OCI-LY3 (cell line): ENCODE results near the gene CARS1.

Source experiments
- EZH2phosphoT487 ChIP-seq: fragments of 200-600 bp; shearing (Covaris generic); IDR thresholded peaks from 2 replicates; pipeline ENCODE4 v1.6.1; 2018; ENCODE audit warnings: antibody characterized with exemption, mixed run types, low read depth
- TF ChIP-seq, protein P1 (sequence below): fragments of 200-600, 300-600 bp; sonication (generic); IDR thresholded peaks from 2 replicates; pipeline ENCODE4 v1.5.1; 2014; ENCODE audit warnings: antibody characterized with exemption, low read length, low read depth

DNA sequence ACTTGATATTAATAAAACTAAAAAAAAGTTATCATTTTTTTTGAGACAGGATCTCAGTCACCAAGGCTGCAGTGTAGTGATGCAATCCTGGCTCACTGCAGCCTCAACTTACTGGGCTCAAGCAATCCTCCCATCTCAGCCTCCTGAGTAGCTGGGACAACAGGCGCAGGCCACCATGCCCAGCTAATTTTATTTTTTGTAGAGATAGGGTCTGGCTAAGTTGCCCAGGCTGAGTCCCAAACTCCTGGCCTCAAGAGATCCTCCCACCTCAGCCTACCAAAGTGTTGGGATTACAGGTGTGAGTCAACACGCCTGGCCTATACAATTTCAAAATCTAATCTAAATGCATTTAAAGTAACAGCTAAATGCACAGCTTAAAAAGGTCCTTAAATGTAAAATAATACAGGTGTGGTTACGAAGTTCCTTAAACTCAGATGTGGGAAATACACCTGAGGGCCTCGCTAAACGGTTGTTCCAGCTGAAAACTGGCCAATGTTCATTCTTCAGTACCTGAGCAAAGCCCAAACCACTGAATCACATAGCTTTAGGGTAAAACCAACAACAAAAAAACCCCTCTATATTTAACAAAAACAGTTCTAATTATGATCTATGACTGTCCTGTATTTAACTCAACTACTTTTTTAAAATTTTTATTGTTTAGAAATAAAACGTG lies 76.9 kb downstream of the CARS1 start:
- TF ChIP-seq, protein P1, sequence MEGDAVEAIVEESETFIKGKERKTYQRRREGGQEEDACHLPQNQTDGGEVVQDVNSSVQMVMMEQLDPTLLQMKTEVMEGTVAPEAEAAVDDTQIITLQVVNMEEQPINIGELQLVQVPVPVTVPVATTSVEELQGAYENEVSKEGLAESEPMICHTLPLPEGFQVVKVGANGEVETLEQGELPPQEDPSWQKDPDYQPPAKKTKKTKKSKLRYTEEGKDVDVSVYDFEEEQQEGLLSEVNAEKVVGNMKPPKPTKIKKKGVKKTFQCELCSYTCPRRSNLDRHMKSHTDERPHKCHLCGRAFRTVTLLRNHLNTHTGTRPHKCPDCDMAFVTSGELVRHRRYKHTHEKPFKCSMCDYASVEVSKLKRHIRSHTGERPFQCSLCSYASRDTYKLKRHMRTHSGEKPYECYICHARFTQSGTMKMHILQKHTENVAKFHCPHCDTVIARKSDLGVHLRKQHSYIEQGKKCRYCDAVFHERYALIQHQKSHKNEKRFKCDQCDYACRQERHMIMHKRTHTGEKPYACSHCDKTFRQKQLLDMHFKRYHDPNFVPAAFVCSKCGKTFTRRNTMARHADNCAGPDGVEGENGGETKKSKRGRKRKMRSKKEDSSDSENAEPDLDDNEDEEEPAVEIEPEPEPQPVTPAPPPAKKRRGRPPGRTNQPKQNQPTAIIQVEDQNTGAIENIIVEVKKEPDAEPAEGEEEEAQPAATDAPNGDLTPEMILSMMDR, result no peak
- no peak for TF ChIP-seq EZH2phosphoT487
